KMS-11 (cell line): ENCODE results near the gene CKAP2L.

ENCODE experiments used
- H2AFZ ChIP-seq: fragments of 200-600 bp; sonication (generic); 2 replicates; pipeline ENCODE4 v1.6.1; 2016; ENCODE audit warnings: antibody characterized with exemption, mixed run types, low read depth
- H3K27ac ChIP-seq: fragments of 200-600 bp; sonication (generic); 2 replicates; pipeline ENCODE4 v1.6.1; 2016; ENCODE audit warnings: mild to moderate bottlenecking, mixed run types
- H3K27me3 ChIP-seq: fragments of 200-600 bp; sonication (generic); 2 replicates; pipeline ENCODE4 v1.6.1; 2017; ENCODE audit warnings: mild to moderate bottlenecking, low read depth, mixed run types, moderate library complexity; ENCODE audit not compliant: insufficient read depth
- H3K36me3 ChIP-seq: fragments of 200-600 bp; sonication (generic); 2 replicates; pipeline ENCODE4 v1.6.1; 2017; ENCODE audit warnings: mild to moderate bottlenecking, mixed run types; ENCODE audit not compliant: insufficient read depth
- H3K4me1 ChIP-seq: fragments of 200-600 bp; sonication (generic); 2 replicates; pipeline ENCODE4 v1.6.1; 2016; ENCODE audit warnings: mild to moderate bottlenecking, low read depth, mixed run types; ENCODE audit not compliant: poor library complexity, severe bottlenecking
- H3K4me2 ChIP-seq: fragments of 200-600 bp; sonication (generic); 2 replicates; pipeline ENCODE4 v1.7.0; 2016; ENCODE audit warnings: mild to moderate bottlenecking, mixed run types
- H3K4me3 ChIP-seq: fragments of 200-600 bp; sonication (generic); IDR thresholded peaks from 2 replicates; pipeline ENCODE4 v1.6.1; 2017; ENCODE audit warnings: low read depth, low read length, mixed read lengths; ENCODE audit not compliant: insufficient read depth
- H3K79me2 ChIP-seq: fragments of 200-600 bp; sonication (generic); 2 replicates; pipeline ENCODE4 v1.6.1; 2016; ENCODE audit warnings: low read depth, mixed run types; ENCODE audit not compliant: insufficient read depth
- H3K9ac ChIP-seq: fragments of 200-600 bp; sonication (generic); 2 replicates; pipeline ENCODE4 v1.6.1; 2016; ENCODE audit warnings: mild to moderate bottlenecking, mixed run types
- H4K20me1 ChIP-seq: fragments of 200-600 bp; sonication (generic); 2 replicates; pipeline ENCODE4 v1.6.1; 2016; ENCODE audit warnings: mild to moderate bottlenecking, mixed run types; ENCODE audit not compliant: insufficient read depth
- CTCF ChIP-seq: fragments of 200-600 bp; sonication (generic); conservative IDR thresholded peaks from 2 replicates; pipeline ENCODE4 v1.6.1; 2017; ENCODE audit warnings: low read depth, mild to moderate bottlenecking, antibody characterized with exemption, low read length, moderate library complexity, mixed read lengths

CKAP2L gene

GRCh38 chr2:112756207-112756606 lies 8.2 kb downstream of the CKAP2L start:
- Histone ChIP-seq H4K20me1 (no peaks in the 10 kb centered on the region), H3K27me3 (no peaks in the 10 kb centered on the region), H3K79me2 (no peaks in the 10 kb centered on the region), H3K4me1 (no peaks in the 10 kb centered on the region), H3K4me3 (no peak overlapping the region), H3K27ac (no peak overlapping the region), H2AFZ (no peak overlapping the region), H3K9ac (no peak overlapping the region), H3K36me3 (no peaks in the 10 kb centered on the region), H3K4me2 (no peak overlapping the region)
- no peak for TF ChIP-seq CTCF

GRCh38 chr2:112755444-112755843 lies 9.0 kb downstream of the CKAP2L start:
- Histone ChIP-seq H3K4me1 (no peaks in the 10 kb centered on the region), H3K36me3 (no peaks in the 10 kb centered on the region), H3K9ac (no peak overlapping the region), H3K4me3 (no peak overlapping the region), H3K27me3 (no peaks in the 10 kb centered on the region), H4K20me1 (no peaks in the 10 kb centered on the region), H3K27ac (no peak overlapping the region), H3K79me2 (no peaks in the 10 kb centered on the region), H3K4me2 (no peak overlapping the region), H2AFZ (no peak overlapping the region)
- TF ChIP-seq CTCF, result no peak

GRCh38 chr2:112754564-112754963 lies 9.8 kb downstream of the CKAP2L start:
- Histone ChIP-seq H4K20me1 (no peaks in the 10 kb centered on the region), H3K36me3 (no peaks in the 10 kb centered on the region)

GRCh38 chr2:112752667-112753066 lies 11.7 kb downstream of the CKAP2L start:
- Histone ChIP-seq H3K27ac (no peak overlapping the region), H3K36me3 (no peaks in the 10 kb centered on the region)

More at GRCh38 chr2:112754564-112754963, 9.8 kb downstream of the CKAP2L start:
- Histone ChIP-seq H3K4me2 (no peak overlapping the region), H3K4me1 (no peaks in the 10 kb centered on the region), H3K9ac (no peak overlapping the region), H3K79me2 (no peaks in the 10 kb centered on the region), H3K27me3 (no peaks in the 10 kb centered on the region), H3K4me3 (no peak overlapping the region), H2AFZ (no peak overlapping the region), H3K27ac (no peak overlapping the region)
- no peak for TF ChIP-seq CTCF

More at GRCh38 chr2:112752667-112753066, 11.7 kb downstream of the CKAP2L start:
- H2AFZ ChIP-seq, result no peak overlapping the region
- no peak overlapping the region for H3K4me2 ChIP-seq
- H3K27me3 ChIP-seq, result no peaks in the 10 kb centered on the region
- no peaks in the 10 kb centered on the region for H4K20me1 ChIP-seq
- H3K9ac ChIP-seq, result no peak overlapping the region
- H3K79me2 ChIP-seq, result no peaks in the 10 kb centered on the region; the same call in 1 of the 2 replicates
- H3K4me3 ChIP-seq, result no peak overlapping the region
- H3K4me1 ChIP-seq, result no peaks in the 10 kb centered on the region
- TF ChIP-seq CTCF, result no peak
